ENCODE measurements around the gene FANK1.
"Not testable (repeated sequence)": the region's sequence is repeated elsewhere in the genome, so short reads cannot be mapped to it uniquely, and the experiment has no call there.

GRCh38 chr10:125921643-125922306, 25.4 kb downstream of the FANK1 start:
- TF ChIP-seq, protein P1, sequence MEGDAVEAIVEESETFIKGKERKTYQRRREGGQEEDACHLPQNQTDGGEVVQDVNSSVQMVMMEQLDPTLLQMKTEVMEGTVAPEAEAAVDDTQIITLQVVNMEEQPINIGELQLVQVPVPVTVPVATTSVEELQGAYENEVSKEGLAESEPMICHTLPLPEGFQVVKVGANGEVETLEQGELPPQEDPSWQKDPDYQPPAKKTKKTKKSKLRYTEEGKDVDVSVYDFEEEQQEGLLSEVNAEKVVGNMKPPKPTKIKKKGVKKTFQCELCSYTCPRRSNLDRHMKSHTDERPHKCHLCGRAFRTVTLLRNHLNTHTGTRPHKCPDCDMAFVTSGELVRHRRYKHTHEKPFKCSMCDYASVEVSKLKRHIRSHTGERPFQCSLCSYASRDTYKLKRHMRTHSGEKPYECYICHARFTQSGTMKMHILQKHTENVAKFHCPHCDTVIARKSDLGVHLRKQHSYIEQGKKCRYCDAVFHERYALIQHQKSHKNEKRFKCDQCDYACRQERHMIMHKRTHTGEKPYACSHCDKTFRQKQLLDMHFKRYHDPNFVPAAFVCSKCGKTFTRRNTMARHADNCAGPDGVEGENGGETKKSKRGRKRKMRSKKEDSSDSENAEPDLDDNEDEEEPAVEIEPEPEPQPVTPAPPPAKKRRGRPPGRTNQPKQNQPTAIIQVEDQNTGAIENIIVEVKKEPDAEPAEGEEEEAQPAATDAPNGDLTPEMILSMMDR (IDR thresholded peaks at IDR 0.05 in 4 of 5, conservative IDR thresholded peaks at IDR 0.05 in 1 of 5): not testable (repeated sequence)
- TF ChIP-seq POLR2A (IDR thresholded peaks at IDR 0.05): not testable (repeated sequence)
